GM18951 (cell line): ENCODE data around the gene TRIM54.
"Not testable (repeated sequence)": the region's sequence is repeated elsewhere in the genome, so short reads cannot be mapped to it uniquely, and the experiment has no call there.

Experiments used
- POLR2A ChIP-seq: IDR thresholded peaks from 4 replicates; pipeline ENCODE4 v1.6.1; 2011; ENCODE audit warnings: mild to moderate bottlenecking; ENCODE audit not compliant: insufficient read length, insufficient read depth; ENCODE audit errors: extremely low read depth
- in situ Hi-C: fragments of 300-500 bp; cut with MboI; formaldehyde crosslinking; loops from one replicate; pipeline ENCODE4 v1.12.0; 2022; ENCODE audit warnings: low sequenced_read_pairs, mixed read lengths, inconsistent platforms; ENCODE audit not compliant: unreplicated experiment

The TRIM54 gene

GRCh38 chr2:27264253-27264752 is 17.9 kb upstream of the TRIM54 start:
- TF ChIP-seq POLR2A = no peak
- in situ Hi-C loops = no loop called here

GRCh38 chr2:27264753-27265535 is 17.3 kb upstream of the TRIM54 start:
- in situ Hi-C loops = no loop called here
- TF ChIP-seq POLR2A = no peak

DNA sequence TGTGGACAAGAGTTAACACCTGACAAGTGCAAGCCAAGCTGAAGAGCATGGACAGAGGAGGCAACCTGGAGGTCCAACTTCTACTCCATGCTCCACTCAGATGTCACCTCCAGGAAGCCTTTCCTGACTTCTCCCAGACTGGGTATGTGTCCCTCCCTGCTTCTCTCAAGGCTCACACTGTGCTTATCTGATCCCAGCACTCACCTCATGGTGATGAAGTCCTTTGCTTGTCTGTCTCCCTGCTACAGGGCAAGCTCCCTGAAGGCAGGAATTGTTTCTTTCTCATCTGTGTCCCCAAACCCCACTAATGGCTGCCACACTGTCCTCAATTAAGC is 16.7 kb upstream of the TRIM54 start:
- in situ Hi-C loops = no loop called here
- TF ChIP-seq POLR2A = no peak

DNA sequence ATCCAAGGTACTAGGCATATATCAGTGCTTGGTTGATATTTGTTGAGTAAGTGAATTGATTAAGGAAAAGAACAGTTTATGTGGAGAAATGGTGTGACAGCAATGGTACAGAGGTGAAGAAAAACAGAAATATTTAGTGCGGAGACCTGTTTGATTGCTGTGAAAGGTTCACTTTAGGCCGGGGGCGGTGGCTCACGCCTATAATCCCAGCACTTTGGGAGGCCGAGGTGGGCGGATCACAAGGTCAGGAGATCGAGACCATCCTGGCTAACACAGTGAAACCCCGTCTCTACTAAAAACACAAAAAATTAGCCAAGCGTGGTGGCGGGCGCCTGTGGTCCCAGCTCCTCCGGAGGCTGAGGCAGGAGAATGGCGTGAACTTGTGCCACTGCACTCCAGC is 13.9 kb upstream of the TRIM54 start:
- in situ Hi-C loops = not testable (repeated sequence)

GRCh38 chr2:27270131-27270530 is 12.1 kb upstream of the TRIM54 start:
- in situ Hi-C loops = loop anchor here (10.0 kb wide), 1 partner anchor 315 kb away; no protein-coding TSS in a partner anchor
- TF ChIP-seq POLR2A = no peak

GRCh38 chr2:27270670-27271069 is 11.6 kb upstream of the TRIM54 start:
- in situ Hi-C loops = loop anchor here (10.0 kb wide), 1 partner anchor 316 kb away; no protein-coding TSS in a partner anchor
- no peak for TF ChIP-seq POLR2A

DNA sequence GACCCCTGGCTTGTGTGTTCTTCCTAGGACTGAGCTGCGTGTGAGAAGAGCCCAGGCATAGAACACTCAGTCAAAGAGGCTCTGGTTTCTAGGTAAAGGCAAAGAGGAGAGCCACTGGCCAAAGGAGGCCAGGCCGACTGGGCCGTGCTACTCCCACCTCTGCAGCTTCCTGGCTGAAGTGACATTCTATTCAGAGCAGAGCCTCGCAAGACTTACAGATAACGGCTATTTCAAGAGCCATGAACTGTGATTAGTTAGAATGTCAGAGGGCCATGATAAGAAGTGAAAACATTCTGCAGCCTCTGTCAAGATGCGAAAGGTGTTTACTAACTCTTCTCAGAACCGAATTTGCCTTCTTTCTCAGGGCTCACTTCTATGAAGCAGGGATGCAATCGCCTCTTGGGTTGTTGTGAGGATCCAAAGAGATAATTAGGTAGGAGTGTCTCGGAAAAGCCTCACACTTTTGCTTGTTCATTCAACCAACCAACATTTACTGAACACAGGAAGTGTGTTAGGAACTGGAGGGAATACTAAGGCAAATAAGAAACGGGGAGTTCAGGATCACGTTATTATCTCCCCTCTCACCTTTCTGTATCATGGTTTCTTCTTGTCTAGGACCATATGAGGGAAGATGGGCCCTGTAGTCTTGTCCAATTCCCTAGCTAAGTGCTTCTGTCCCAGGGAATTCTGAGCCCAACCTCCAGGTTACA is 10.4 kb upstream of the TRIM54 start:
- no peak for TF ChIP-seq POLR2A
- in situ Hi-C loops = loop anchor here (10.0 kb wide), 1 partner anchor 317 kb away; no protein-coding TSS in a partner anchor

- in situ Hi-C loops = loop anchor here (10.0 kb wide), 1 partner anchor 318 kb away; no protein-coding TSS in a partner anchor
Measured at GRCh38 chr2:27272537-27273522, 9.4 kb upstream of the TRIM54 start.

- in situ Hi-C loops = loop anchor here (10.0 kb wide), 1 partner anchor 321 kb away; no protein-coding TSS in a partner anchor
- no peak for TF ChIP-seq POLR2A
Measured at GRCh38 chr2:27275211-27276150, 6.7 kb upstream of the TRIM54 start, which contains the start of gene DNAJC5G. Gene DNAJC5G (plus strand): TSS chr2:27275433. CDS start chr2:27276729, 1,296 bp downstream.

DNA sequence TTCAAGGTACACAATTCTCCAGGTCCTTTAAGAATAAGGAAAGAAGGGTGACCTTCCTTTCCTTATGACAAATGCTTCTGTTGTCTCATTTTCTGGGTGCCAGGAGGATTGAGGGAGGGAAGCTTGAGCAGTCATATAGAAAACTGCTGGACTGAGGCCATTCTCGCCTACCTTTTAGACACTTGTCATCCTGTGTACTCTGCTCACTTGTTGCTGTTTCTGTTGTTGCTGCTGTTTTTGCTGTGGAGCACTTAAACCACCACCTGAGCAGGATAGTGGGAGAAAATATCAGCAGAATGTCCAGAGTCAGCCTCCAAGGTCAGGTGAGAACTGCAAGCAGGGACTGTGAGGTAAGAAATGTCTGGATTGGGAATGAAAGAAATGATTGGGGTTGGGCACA is 4.2 kb upstream of the TRIM54 start:
- in situ Hi-C loops = loop anchor here (10.0 kb wide), 1 partner anchor 323 kb away; no protein-coding TSS in a partner anchor
- TF ChIP-seq POLR2A = no peak

DNA sequence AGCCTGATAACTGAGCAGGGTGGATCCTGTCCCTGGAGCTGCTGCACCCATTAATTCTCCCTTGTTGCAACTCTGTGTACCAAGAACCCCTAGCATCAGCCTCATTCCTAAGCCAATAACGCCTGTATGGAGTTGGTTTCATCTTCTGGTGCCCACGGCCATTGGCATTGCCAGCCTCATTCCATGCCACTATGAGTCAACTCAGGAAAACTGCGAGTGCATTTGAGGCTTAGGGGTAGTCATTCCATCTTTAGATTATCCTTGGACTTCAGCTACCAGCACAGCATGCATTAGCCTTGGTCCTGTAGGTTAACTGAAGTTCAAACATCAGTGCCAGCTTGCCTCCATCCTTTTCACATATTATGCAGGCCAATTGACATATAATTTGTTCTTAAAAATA is 1.4 kb upstream of the TRIM54 start:
- no peak for TF ChIP-seq POLR2A
- in situ Hi-C loops = loop anchor here (10.0 kb wide), 1 partner anchor 176 kb away; no protein-coding TSS in a partner anchor

DNA sequence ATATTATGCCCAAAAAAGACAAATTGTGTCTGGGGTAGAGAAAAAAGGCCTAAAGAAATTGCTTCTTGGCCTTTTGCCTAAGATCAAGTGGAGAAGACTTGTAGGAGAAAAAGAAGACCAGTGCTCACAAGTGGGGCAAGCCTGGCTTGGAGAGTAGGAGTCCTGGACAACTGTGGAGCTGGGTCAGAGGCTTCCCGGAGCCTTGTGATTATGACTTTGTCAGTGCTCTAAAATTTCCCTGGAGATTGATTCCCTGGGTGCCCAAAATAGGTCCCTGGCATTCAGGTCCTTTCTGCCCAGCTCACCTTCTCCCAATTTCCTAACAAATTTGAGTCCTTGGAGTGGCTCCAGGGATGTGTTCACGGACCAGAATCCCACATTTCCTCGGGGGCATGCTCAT is 787 bp upstream of the TRIM54 start:
- TF ChIP-seq POLR2A = no peak
- in situ Hi-C loops = loop anchor here (10.0 kb wide), 1 partner anchor 177 kb away; no protein-coding TSS in a partner anchor
